ENCODE measurements around the gene GNG7. TPM values are rescaled to one million over a fixed set of nuclear protein-coding genes. Genes with fewer than 3 reads are reported as not detected.

GNG7 gene
- polyA plus RNA-seq, 1 experiment, result 0.57 TPM

DNA sequence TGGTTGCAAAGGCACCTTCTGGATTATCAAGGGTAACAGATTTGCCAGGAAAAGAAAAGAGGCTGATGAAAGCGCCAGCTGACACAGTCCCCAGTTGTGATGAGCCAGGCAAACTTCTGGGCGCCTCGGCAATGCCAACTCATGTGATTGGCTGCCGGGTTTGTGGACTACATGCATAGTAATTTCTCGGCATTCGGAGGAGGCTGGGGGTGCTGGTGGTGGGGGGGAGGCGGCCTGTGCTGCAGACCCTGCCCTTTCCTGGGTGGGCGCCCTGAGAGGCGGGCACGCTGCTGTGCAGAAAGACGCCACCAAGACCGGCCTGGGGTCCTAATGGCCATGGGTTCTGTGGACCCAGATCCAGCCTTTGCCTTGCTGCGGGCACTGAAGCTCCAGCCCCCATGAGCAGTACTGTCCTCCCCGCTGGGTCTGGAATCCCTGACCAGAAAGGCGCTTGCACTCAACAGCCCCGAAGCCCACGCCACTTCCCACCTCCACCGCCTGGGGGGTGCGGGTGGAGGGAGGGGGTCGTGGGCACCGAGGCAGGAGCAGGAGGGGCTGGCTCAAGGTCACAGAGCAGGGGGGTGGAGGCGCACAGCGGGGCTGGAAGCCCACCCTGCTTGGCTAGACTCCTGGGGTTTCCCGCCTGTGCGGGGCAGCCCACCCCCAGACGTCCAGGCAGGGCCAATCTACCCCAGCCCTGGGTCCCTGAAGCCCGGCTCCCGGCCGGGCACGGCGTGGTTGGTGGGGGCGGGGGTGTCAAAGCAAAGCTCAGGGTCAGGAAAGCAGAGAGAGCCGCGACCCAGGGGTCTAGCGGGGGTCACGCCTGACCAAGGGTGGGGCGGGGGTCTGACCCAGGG is 17.7 kb upstream of the GNG7 start:
- ChIA-PET CTCF (interaction anchor here (0.6 kb wide), 1 partner anchor 16 kb away, joined by 4 read pairs; no protein-coding TSS in a partner anchor), POLR2A (no interaction called here)
- peak overlapping the region; percentile 61 for H3K4me3 ChIP-seq (ENCODE audit: low read depth, low read length)
- peak overlapping the region; percentile 47 for H3K27ac ChIP-seq (ENCODE audit: low read depth, low read length)
- DNase-seq (ENCODE audit: low read depth, low spot score), result no peak
- H3K27me3 ChIP-seq (ENCODE audit: control insufficient read depth, insufficient read depth, low read length), result no peaks in the 10 kb centered on the region
- TF ChIP-seq, protein P1, sequence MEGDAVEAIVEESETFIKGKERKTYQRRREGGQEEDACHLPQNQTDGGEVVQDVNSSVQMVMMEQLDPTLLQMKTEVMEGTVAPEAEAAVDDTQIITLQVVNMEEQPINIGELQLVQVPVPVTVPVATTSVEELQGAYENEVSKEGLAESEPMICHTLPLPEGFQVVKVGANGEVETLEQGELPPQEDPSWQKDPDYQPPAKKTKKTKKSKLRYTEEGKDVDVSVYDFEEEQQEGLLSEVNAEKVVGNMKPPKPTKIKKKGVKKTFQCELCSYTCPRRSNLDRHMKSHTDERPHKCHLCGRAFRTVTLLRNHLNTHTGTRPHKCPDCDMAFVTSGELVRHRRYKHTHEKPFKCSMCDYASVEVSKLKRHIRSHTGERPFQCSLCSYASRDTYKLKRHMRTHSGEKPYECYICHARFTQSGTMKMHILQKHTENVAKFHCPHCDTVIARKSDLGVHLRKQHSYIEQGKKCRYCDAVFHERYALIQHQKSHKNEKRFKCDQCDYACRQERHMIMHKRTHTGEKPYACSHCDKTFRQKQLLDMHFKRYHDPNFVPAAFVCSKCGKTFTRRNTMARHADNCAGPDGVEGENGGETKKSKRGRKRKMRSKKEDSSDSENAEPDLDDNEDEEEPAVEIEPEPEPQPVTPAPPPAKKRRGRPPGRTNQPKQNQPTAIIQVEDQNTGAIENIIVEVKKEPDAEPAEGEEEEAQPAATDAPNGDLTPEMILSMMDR (IDR thresholded peaks at IDR 0.05; ENCODE audit: low read depth, low read length), result peak; percentile 22; the same call in 1 of the 2 replicates
- H3K9me3 ChIP-seq (ENCODE audit: control insufficient read depth, insufficient read depth, low read length), result peaks cover 20% of the 10 kb centered on the region

DNA sequence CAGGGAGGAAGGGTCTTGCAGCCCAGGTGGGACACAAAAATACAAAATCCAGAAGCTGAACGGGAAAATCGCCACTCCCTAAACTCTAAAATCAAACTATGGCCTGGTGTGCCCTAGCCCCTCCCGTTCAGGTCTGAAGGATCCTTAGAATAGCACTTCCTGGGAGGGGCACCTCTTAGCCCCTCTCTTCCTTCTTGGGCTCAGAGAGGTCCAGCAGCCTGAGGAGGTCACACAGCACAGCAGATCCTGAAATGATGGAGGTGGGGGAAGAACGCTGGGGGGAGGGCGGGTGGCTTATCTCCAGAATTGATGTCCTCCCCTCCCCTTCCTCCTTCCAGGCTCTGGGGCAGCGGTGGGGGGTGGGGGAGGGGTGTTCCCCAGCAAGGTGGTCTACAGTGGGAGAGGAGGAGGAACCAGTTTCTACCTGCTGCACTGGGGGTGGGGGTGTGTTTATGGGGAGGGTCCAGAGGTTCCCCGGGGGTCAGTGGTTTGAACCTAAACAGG is 16.8 kb upstream of the GNG7 start:
- TF ChIP-seq, protein P1 (IDR thresholded peaks at IDR 0.05; ENCODE audit: low read depth, low read length), result no peak
- H3K27ac ChIP-seq (ENCODE audit: low read depth, low read length), result no peak overlapping the region
- DNase-seq (ENCODE audit: low read depth, low spot score), result no peak
- H3K4me3 ChIP-seq (ENCODE audit: low read depth, low read length), result no peak overlapping the region; the same call in 1 of the 2 replicates
- ChIA-PET CTCF (interaction anchor here (0.6 kb wide), 1 partner anchor 15 kb away, joined by 4 read pairs; no protein-coding TSS in a partner anchor), POLR2A (no interaction called here)
- no peaks in the 10 kb centered on the region for H3K27me3 ChIP-seq (ENCODE audit: control insufficient read depth, insufficient read depth, low read length)
- peaks cover 27% of the 10 kb centered on the region for H3K9me3 ChIP-seq (ENCODE audit: control insufficient read depth, insufficient read depth, low read length)

DNA sequence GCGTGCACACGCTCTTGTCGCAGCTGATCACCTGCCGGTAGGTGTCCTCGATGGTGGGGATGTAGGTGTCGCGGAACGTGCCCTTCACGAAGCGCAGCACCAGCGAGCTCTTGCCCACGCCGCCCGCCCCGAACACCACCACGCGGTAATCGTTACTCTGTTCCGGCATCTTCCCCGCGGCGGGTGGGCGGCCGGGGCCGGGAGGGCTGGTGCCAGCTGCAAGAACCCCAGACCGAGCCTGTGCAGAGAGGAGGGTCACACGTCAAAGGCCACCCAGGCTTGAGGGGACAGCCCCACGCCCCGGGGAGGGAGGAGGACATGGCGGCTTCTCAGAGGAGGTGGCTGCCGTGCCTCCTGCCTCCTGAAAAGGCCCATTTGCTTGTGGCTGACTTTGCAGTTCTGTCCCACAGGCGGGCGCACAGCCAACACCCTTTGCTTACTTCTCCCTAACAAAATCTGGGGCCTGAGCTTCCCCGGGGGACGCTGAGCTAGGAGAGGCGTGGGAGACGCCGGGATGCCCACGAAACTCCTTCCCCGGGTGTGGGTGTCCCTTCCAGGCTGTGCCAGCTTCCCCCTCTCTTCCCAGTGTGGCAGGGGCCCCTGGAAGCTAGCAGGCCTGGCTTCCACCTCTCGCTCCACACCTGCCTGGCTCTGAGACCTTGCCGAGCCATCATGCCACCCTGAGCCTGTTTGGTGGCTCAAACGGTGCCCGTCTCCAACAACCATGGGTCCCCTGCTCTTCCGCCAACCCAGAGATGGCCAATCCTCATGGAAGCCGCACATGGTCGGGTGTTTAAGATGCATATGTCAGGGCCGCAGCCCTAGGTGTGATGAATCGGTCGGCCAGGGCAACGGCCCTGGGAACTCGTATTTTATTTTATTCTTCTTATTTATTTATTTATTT is 15.4 kb upstream of the GNG7 start:
- ChIA-PET POLR2A (no interaction called here), CTCF (no interaction called here)
- Histone ChIP-seq H3K9me3 (ENCODE audit: control insufficient read depth, insufficient read depth, low read length) (peaks cover 27% of the 10 kb centered on the region), H3K27me3 (ENCODE audit: control insufficient read depth, insufficient read depth, low read length) (no peaks in the 10 kb centered on the region), H3K4me3 (ENCODE audit: low read depth, low read length) (no peak overlapping the region), H3K27ac (ENCODE audit: low read depth, low read length) (no peak overlapping the region)
- no peak for DNase-seq (ENCODE audit: low read depth, low spot score)
- TF ChIP-seq, protein P1 (IDR thresholded peaks at IDR 0.05; ENCODE audit: low read depth, low read length), result no peak

DNA sequence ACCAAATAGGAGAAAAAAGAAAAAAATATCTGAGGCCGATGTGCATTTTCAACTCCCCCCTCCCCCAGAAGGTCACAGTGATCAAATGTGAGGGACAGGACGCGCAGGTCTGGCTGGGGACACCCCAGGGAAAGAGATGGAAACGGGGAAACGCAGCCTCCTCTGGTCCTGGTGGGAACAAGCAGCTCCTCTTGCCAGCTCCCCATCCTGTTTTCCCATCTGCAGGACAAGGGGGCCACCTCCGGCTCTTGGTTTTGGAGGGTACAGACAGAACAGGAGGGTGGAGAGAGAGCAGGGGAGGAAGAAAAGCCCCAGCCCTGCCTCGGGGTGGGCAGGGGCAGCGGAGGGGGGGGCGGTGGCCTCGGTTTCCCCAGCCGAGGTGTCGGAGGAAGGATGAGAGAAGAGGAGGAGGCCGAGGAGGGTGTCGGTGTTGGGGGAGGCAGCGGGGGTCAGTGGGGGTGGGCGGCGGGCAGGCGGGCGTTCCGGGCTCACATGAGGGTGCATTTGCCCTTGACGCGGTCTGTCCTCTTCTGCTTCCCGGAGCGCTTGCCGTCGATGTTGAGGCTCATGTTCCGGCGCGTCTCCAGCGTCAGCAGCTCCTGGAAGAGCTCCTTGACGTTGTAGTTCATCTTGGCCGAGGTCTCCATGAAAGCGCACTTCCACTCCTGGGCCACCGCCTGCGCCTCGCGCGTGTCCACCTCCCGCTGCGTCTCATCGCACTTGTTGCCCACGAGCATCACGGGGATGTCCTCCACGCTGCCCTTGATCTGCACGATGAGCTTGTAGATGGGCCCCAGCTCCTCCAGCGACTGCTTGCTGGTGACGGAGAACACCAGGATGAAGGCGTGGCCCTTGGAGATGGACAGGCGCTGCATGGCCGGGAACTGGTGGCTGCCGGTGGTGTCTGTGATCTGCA is 14.5 kb upstream of the GNG7 start:
- Histone ChIP-seq H3K9me3 (ENCODE audit: control insufficient read depth, insufficient read depth, low read length) (peaks cover 27% of the 10 kb centered on the region), H3K27me3 (ENCODE audit: control insufficient read depth, insufficient read depth, low read length) (no peaks in the 10 kb centered on the region), H3K4me3 (ENCODE audit: low read depth, low read length) (no peak overlapping the region), H3K27ac (ENCODE audit: low read depth, low read length) (no peak overlapping the region)
- DNase-seq (ENCODE audit: low read depth, low spot score), result no peak
- ChIA-PET CTCF (interaction anchor here (0.6 kb wide), 1 partner anchor 561 kb away, joined by 3 read pairs; no protein-coding TSS in a partner anchor), POLR2A (no interaction called here)
- TF ChIP-seq, protein P1 (IDR thresholded peaks at IDR 0.05; ENCODE audit: low read depth, low read length), result no peak
